Activated naive CD4-positive, alpha-beta T cell treated with anti-CD3 and anti-CD28 coated beads, Interleukin-2, amount 50 U/mL, for 72 hours (primary cell): Measurements from ENCODE around the gene ACAP3. TPM values are rescaled to one million over a fixed set of nuclear protein-coding genes. Genes with fewer than 3 reads are reported as not detected.

Experiments
- ATAC-seq, 2 donors: fragments of 150-1000 bp; cut with Tn5 transposase; 2 replicates each; pipeline ENCODE4 v1.10.0; 2021; ENCODE audit warnings: mild to moderate bottlenecking in 2 of 2, moderate library complexity in 2 of 2
- DNase-seq, 2 donors: peaks; one replicate each; pipeline ENCODE4 v3.0.0; 2021 to 2022; ENCODE audit warnings: low spot score in 2 of 2
- H3K27ac Mint-ChIP-seq, 2 donors: one replicate each; pipeline ENCODE4 v1.8.0; 2022; ENCODE audit warnings: mild to moderate bottlenecking in 2 of 2, mixed read lengths in 2 of 2
- H3K36me3 Mint-ChIP-seq, 2 donors: one replicate each; pipeline ENCODE4 v1.8.0; 2022; ENCODE audit warnings: mixed read lengths in 2 of 2
- H3K9me3 Mint-ChIP-seq, 2 donors: one replicate each; pipeline ENCODE4 v1.8.0; 2022; ENCODE audit warnings: mixed read lengths in 2 of 2
- total RNA-seq, 2 donors: library from RNA; stranded (reverse); gene quantifications; one replicate each; pipeline ENCODE4 v1.2.3, GENCODE V29; 2022

The ACAP3 gene
- total RNA-seq, 2 donors from 2014 or later, result 38.3 to 52.4 TPM

DNA sequence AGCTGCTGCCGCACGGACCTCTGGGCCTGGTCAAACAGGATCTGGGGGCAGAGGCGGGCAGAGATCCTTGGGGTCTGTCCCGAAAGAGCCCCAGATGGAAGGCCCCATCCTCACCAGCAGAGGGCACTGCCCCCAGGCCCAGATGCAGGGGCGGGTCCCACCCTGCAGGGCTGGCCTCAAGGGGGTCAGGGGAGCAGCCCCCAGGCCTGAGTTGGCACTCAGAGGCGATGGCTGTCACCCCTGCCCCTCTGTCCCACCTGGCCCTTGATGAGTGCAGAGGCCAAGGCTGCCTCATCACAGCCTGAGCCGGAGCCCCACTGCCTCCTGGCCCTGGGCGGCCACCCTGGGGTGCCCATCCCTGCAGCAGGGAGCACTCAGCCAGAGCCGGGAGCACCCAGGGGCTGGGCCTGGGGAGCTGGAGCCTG lies 5.7 kb downstream of the ACAP3 start:
- peaks cover 0 to 6% of the 10 kb centered on the region in 2 donors for H3K36me3 Mint-ChIP-seq
- no peak overlapping the region for H3K27ac Mint-ChIP-seq
- ATAC-seq, result no peak
- DNase-seq, result no peak
- H3K9me3 Mint-ChIP-seq, result no peaks in the 10 kb centered on the region

DNA sequence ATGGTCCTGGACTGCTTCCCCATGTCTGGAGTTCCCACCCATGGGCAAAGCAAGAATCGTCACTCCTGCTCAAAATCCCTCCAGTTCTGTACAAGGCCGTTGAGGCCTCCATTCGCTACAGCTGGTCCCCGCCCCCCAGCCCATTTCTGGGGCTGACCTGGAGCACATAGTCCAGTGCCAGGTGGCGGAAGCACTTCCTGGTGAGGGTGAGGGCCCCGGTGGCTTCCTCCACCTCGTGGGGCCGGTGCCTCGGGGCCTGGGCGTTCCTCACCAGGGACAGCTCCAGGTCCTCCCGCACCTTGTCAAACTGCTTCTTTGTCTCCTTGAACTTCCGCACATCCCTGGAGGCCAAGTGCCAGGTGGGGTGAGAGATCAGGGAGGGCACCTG lies 7.4 kb downstream of the ACAP3 start:
- DNase-seq, result no peak
- no peak for ATAC-seq
- no peaks in the 10 kb centered on the region for H3K36me3 Mint-ChIP-seq
- no peak overlapping the region for H3K27ac Mint-ChIP-seq
- H3K9me3 Mint-ChIP-seq, result no peaks in the 10 kb centered on the region

DNA sequence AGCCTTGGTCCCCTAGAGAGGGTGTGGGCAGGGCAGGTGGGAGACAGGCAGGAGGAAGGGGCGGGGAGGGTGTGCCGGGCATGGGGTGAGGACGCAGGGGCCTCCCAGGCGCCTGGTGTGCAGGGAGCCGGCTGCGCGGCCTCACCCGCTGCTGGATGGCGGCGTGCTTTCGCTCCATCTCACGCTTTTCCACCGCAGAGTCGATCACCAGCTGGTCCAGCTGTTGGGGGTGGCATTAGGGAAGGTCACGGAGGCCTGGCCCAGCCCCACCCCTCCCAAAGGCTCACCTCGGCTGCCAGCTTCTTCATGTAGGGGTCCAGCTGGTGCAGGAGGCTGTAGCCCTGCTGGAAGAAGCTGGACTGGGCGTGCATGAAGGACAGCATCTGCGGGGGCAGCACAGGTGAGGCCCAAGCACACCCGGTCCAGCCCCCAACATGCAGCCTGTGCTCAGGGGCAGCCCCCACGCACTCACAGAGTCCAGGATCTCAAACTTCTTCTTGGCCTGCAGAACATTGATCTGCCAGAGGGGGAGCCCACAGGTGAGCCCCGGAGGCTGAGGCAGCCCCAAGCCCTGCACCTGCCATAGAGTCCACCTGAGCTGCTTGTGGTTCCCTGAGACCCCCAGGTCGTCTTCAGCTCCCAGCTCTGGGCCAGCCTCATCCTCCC lies 7.9 kb downstream of the ACAP3 start:
- ATAC-seq (peak; percentile 44 to 60), DNase-seq (no peak)
- Mint-ChIP-seq H3K36me3 (no peaks in the 10 kb centered on the region), H3K27ac (no peak overlapping the region), H3K9me3 (no peaks in the 10 kb centered on the region)

DNA sequence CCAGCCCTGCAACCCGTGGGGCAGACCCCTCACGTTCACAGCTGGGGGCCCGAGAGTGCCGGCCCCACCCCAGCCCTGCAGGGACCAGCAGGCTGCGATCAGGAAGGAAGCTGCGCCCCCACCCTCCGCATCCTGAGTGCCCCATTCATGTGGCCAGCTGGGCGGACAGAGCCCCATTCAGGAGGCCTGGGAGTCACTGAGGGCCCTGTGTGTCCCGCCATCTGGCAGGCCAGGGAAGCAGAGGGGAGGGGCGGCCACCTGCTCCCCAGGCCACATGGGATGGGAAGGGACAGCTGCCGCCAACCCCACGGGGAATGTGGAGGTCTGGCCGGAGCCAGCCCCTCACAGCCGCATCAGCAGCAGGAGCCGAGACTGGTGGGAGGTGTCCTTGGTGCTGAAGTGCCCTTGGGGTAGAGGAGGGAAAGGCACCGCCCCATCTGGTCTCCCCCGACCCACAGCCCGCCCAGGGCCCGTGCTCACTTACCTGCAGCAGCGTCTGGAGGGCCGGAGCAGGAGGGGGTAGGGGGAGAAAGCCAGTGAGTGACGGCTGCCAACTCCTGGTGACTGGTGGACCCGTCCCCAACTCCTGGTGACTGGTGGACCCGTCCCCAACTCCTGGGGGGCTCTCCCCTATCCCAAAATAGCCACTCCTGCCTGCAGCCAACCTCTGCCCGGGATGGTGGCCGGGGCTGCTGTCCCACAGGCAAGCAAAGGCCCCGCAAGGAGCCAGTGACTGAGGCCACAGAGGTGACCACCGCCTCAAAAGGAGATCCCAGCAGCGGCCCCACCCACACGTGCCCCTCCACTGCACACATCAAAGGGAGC lies 8.7 kb downstream of the ACAP3 start:
- Mint-ChIP-seq H3K27ac (no peak overlapping the region), H3K36me3 (no peaks in the 10 kb centered on the region), H3K9me3 (no peaks in the 10 kb centered on the region)
- ATAC-seq (no peak), DNase-seq (no peak)

DNA sequence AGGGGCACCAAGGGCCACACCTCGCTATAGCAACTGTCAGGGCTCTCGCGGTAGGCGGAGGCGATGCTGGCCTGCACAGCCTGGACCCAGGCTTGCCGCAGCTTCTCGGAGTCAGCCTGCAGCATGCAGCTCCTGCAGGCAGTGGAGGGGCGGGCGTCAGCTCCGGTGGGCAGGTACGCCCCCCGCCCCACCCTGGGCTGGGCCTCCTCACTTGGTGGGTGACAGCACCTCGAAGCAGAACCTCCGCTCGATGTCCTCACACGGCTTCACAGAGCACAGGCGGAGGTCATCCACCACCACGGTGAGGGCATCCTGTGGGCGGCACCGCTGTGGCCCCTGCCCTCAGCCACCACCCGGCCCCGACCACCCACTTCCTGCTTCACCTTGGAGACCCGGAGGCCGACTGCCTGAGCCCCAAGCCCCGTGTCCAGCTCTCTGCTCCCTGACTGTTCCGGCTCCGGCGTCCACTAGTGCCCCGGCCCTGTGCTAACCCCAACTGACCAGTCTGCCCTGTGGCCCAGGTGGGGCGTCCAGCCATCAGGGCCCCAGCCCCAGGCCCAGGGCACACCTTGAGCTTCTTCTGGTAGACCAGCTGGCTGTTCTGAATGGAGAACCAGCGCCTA lies 9.8 kb downstream of the ACAP3 start:
- Mint-ChIP-seq H3K9me3 (no peaks in the 10 kb centered on the region), H3K36me3 (no peaks in the 10 kb centered on the region), H3K27ac (no peak overlapping the region)
- DNase-seq (no peak), ATAC-seq (no peak)

DNA sequence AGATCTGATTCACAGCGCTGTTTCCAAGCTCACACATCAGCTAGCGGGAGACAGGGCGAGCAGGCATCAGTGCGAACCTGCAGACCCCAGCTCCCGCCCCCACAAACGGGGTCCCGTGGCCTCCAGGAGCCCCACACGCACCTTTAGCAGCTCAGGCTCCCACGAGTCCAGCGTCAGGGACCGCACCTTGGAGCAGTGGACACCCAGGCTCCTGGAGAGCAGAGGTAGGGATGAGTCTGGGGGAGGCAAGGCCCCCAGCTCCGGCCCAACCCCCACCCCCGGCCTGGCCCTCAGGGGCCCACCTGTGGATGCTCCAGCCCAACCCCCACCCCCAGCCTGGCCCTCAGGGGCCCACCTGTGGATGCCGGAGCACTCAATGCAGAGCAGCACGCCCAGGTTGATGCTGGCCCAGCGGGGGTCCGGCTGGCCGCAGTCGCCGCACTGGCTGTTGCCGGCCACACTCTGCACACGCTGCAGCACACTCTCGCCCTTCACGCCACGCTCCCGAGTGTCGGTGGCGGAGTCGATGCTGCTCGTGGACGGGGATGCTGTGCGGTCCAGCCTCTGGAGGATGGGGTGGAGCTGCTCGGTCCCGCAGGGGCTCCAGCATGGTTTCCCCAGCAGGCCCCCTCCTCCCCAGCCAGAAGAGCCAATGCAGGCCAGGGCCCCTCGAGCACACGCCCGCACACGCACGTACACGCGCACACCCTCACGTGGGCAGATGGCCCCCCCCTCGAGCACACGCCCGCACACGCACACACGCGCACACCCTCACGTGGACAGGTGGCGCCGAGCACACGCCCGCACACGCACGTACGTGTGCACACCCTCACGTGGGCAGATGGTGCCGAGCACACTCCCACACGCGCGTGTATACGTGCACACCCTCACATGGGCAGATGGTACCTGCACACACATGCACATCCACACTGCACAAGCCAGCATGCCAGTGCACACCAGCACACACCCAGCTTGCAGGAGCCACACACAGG lies 11.4 kb downstream of the ACAP3 start:
- ATAC-seq, result no peak
- no peak for DNase-seq
- Mint-ChIP-seq H3K27ac (no peak overlapping the region), H3K36me3 (no peaks in the 10 kb centered on the region), H3K9me3 (no peaks in the 10 kb centered on the region)

DNA sequence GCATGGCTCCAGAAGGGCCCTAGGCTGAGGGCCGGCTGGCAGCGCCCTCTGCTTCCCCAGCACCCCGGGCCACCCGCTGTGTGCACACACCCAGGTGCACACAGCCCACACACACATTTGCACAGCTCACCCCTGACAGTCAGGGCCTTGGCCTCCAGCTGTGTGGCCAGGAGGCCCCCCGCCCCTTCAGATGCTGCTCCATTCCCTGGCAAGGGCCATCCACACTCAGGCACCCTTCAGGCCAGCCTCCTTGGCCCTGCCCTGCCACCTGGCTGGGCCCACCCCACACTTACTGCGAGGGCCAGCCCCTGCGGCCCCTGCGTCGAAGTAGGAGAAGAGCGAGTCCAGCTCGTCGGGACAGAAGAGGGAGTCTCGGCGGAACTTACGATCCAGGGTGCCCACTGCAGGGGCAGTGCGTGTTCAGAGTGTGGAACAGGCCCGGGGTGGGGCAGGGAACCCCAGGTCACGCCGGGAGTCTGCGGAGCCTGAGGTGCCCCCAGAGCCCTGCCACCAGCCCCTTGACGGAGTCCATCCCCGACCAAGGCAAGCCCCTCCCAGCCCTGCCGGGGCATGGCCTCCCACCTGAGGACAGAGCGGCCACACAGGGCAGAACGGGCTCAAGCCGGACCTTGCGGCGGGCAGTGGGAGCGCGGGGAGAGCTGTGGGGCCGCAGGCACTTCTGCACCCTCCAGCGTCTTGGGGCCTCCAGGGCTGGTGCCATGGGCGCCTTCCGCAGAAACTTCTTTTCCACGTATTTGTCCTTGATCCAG lies 12.4 kb downstream of the ACAP3 start:
- ATAC-seq (no peak), DNase-seq (no peak)
- H3K9me3 Mint-ChIP-seq, result no peaks in the 10 kb centered on the region
- H3K36me3 Mint-ChIP-seq, result no peaks in the 10 kb centered on the region
- no peak overlapping the region for H3K27ac Mint-ChIP-seq

DNA sequence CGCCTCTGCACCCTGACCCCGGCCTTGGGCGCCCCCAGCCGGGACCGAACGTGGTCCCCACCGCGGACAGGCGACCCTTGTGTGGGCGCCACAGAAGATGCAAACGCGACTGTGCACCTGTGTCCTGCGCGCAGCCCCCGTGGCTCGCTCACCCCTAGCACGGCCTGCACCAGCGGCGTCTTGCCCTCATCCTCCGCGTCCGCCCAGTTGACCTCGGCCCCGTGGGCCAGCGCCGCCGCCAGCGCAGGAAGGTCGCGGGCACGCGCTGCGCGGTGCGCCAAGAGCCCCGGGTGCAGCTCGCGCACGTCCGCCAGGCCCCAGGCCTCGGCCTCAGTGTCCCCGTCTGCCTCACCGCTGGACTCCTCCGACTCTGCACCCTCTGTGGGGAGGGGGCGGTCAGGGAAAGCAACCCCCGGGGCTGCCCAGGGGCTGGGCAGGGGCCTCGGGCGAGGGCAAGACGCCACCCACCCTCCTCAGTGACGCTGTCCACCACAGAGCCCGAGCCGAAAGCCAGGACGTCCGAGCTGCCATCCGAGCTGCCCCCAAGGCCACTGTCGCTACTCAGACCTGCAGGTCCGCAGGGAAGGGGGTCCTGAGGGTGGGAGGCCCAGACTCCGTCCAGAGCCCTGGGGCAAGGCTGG lies 13.4 kb downstream of the ACAP3 start:
- DNase-seq, result no peak
- H3K9me3 Mint-ChIP-seq, result no peaks in the 10 kb centered on the region
- no peak for ATAC-seq
- H3K27ac Mint-ChIP-seq, result no peak overlapping the region
- no peaks in the 10 kb centered on the region for H3K36me3 Mint-ChIP-seq

DNA sequence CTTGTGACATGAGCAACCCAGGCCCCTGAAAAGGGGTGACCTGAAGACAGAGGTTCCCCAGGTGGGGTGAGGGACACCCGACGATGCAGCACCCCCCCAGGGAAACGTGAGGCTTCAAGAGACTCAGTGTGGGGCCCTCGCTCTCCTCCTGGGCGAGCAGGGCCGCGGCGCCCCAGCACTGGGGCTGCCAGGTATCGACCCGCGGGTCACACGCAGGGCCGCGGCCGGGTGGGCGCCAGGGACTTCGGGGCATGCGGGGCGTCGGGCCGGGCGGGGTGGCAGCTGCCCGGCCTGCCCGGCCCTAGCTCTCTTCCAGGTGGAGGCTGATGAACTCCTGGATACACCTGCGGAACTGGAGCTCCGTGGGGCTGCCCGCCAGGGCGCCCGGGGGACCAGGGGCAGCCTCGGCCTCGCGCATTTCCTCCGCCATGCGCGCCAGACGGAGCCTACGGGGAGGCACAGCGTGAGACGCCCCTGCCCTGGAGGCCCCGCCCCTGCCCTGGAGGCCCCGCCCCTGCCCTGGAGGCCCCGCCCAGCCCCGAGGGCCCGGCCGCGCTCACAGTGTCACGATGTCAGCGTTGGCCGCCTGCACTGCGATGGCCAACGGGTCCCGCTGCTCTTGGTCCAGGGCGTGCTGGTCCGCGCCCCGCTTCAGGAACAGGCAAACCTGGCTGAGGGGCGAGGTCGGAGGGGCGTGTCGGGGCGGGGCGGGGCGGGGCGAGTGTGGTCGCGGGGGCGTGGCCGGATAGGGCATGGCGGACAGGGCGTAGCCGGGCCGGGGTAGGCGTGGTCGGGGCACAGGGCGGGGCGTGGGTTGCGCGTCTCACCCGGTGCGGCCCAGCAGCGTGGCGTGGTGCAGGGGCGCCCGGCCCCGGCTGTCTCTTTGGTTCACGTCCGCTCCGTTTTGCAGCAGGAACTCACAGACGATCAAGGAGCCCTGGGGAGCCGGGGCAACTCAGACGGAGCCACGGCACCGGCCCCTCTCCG lies 14.2 kb downstream of the ACAP3 start:
- no peaks in the 10 kb centered on the region for H3K36me3 Mint-ChIP-seq
- ATAC-seq (no peak), DNase-seq (no peak)
- H3K27ac Mint-ChIP-seq, result no peak overlapping the region
- H3K9me3 Mint-ChIP-seq, result no peaks in the 10 kb centered on the region

DNA sequence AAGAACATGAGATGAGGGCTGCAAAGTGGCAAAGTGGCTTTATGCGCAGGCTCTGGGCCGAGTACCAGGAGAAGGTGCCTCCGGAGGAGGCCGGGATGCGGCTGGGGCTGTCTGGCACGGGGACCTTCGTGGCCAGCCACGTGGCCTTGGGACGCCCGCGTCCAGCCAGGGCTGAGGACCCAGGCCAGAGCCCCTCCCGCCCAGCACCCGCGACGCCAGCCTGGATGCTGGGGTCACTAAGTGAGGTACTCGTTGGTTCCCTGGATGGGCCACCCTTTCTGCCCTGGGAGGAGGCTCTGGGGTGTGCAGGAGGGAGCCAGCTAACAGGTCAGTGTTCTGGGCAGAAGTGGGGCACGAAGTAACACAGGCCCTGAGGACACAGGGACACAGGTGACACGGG lies 14.9 kb downstream of the ACAP3 start:
- DNase-seq (no peak), ATAC-seq (no peak)
- no peak overlapping the region for H3K27ac Mint-ChIP-seq
- no peaks in the 10 kb centered on the region for H3K36me3 Mint-ChIP-seq
- no peaks in the 10 kb centered on the region for H3K9me3 Mint-ChIP-seq

DNA sequence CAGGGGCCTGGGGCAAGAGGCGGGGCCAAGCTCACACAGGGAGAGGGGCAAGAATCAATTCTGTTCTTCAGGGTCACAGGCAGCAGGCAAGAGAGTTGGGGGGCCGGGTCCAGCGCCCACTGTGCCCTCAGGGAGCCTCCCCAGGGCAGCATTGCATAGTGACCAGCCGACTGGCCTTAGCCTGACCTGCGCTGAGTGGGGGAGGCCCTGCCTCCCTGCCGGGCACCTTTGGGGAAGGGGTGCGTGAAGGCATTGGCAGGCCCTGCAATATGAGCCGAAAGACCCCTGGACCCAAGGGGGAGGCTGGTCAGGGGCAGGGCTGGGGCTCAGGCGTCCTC lies 15.3 kb downstream of the ACAP3 start:
- Mint-ChIP-seq H3K36me3 (no peaks in the 10 kb centered on the region), H3K27ac (no peak overlapping the region), H3K9me3 (no peaks in the 10 kb centered on the region)
- DNase-seq (no peak), ATAC-seq (no peak)

DNA sequence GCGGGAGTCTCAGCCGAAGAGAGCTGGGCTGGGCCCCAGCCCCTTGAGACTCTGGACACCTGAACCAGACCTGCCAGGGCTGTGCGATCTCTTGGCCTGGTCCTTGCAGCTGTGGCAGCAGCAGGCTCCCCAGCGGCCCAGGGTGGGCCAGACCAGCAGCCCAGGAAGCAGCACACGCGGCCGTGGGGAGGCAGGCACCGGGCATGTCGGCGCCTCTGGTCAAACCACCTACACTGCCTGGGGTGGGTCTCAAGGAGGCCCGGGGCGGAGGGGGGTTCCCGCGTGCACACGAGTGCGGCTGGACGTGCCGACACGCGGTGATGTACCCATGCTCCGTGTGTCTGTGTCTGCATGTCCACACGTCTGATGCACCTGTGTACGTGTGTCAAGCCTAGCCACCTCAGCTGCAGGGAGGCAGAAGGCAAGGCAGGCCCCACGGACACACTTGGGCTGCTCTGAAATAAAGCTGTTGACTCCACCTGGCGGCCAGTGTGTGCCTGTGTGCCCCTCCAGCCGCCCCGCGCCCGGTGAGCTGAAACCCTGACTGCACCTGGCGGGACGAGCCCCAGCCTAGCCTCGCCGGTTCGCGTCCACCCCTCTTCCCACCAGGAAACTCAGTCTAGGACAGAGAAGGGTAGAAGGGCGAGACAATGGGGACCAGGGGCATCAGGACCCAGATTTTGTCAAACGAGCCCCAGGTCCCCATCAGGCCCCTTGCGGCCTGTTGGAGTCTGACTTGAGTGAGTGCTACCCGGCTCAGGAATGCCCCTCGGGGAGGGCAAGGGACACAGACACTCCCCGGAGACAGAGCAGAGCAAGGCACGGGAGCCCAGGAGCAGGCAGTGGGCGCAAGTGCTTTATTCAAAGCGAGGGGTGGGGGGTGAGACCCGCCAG lies 15.9 kb downstream of the ACAP3 start:
- Mint-ChIP-seq H3K9me3 (no peaks in the 10 kb centered on the region), H3K36me3 (no peaks in the 10 kb centered on the region), H3K27ac (no peak overlapping the region)
- peak in 1 of 2 donors; percentile 70 for DNase-seq
- ATAC-seq, result peak; percentile 75 to 82

DNA sequence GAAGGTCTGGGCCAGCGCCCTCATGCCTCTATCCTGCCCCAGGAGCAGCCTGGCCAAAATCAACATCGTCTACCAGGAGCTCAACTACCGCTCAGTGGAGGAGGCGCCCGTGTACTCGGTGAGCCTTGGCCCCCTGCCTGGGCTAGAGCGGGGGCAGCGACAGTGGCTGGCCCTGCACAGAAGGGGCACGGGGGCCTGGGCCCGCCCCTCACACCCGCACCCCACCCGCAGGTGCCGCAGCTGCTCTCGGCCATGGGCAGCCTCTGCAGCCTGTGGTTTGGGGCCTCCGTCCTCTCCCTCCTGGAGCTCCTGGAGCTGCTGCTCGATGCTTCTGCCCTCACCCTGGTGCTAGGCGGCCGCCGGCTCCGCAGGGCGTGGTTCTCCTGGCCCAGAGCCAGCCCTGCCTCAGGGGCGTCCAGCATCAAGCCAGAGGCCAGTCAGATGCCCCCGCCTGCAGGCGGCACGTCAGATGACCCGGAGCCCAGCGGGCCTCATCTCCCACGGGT lies 16.7 kb downstream of the ACAP3 start:
- no peak overlapping the region for H3K27ac Mint-ChIP-seq

More for the DNA sequence above, 16.7 kb downstream of the ACAP3 start:
- DNase-seq, result no peak
- ATAC-seq, result no peak
- H3K9me3 Mint-ChIP-seq, result no peaks in the 10 kb centered on the region
- no peaks in the 10 kb centered on the region for H3K36me3 Mint-ChIP-seq
